Fibroblast of skin of left quadriceps (primary cell): Measurements from ENCODE around the gene LDAH.
A peak's percentile ranks its signal among the peaks of the same experiment; 100 is the strongest.

Experiments
- DNase-seq, 2 experiments: peaks; one replicate each; pipeline ENCODE4 v3.0.0-alpha.2; 2013; ENCODE audit warnings: low read depth in 2 of 2

Gene LDAH

GRCh38 chr2:20652141-20652540 lies 170.8 kb downstream of the LDAH start:
- DNase-seq = no peak

- DNase-seq = no peak
Observed at GRCh38 chr2:20651731-20652099, 171.2 kb downstream of the LDAH start.

- peak; percentile 36 to 46 for DNase-seq
Observed at GRCh38 chr2:20650877-20651730, 171.8 kb downstream of the LDAH start, which contains the start of gene HS1BP3. Gene HS1BP3 (minus strand): TSS chr2:20651098. CDS start chr2:20651063, 35 bp downstream.

GRCh38 chr2:20650393-20650876 lies 172.5 kb downstream of the LDAH start:
- no peak for DNase-seq

GRCh38 chr2:20649976-20650375 lies 172.9 kb downstream of the LDAH start:
- no peak for DNase-seq

GRCh38 chr2:20649576-20649975 lies 173.3 kb downstream of the LDAH start:
- DNase-seq = no peak

GRCh38 chr2:20648831-20649230 lies 174.1 kb downstream of the LDAH start:
- no peak for DNase-seq

GRCh38 chr2:20648206-20648605 lies 174.7 kb downstream of the LDAH start:
- DNase-seq = no peak

- DNase-seq = no peak
Observed at GRCh38 chr2:20647738-20648137, 175.2 kb downstream of the LDAH start.

- no peak for DNase-seq
Observed at GRCh38 chr2:20647211-20647610, 175.7 kb downstream of the LDAH start.

- no peak for DNase-seq
Observed at GRCh38 chr2:20646446-20646845, 176.5 kb downstream of the LDAH start.

- no peak for DNase-seq
Observed at GRCh38 chr2:20645761-20646160, 177.1 kb downstream of the LDAH start.

GRCh38 chr2:20645301-20645701 lies 177.6 kb downstream of the LDAH start:
- DNase-seq = no peak

- DNase-seq = no peak
Observed at GRCh38 chr2:20643826-20644225, 179.1 kb downstream of the LDAH start.

GRCh38 chr2:20643060-20643459 lies 179.8 kb downstream of the LDAH start:
- no peak for DNase-seq

- DNase-seq = peak; percentile 21 to 26
Observed at GRCh38 chr2:20642055-20642971, 180.6 kb downstream of the LDAH start.

GRCh38 chr2:20641123-20641985 lies 181.5 kb downstream of the LDAH start:
- no peak for DNase-seq

- DNase-seq = no peak
Observed at GRCh38 chr2:20640411-20641122, 182.3 kb downstream of the LDAH start.

- no peak for DNase-seq
Observed at GRCh38 chr2:20638646-20639430, 184.1 kb downstream of the LDAH start.

- no peak for DNase-seq
Observed at GRCh38 chr2:20638014-20638413, 184.9 kb downstream of the LDAH start.
